Muscle layer of duodenum (tissue), 2 donors: ENCODE results near the gene H1-8.
A peak's percentile ranks its signal among the peaks of the same experiment; 100 is the strongest.

Source experiments
- H3K27ac ChIP-seq: one replicate; pipeline ENCODE4 v1.7.0; 2013; ENCODE audit warnings: mild to moderate bottlenecking, low read length
- H3K27me3 ChIP-seq: one replicate; pipeline ENCODE4 v1.7.0; 2013; ENCODE audit warnings: low read depth, mild to moderate bottlenecking, control low read depth, low read length
- H3K36me3 ChIP-seq, 2 donors: one replicate each; pipeline ENCODE4 v1.7.0; 2013; ENCODE audit warnings: low read length in 2 of 2, control low read depth in 1 of 2, mild to moderate bottlenecking in 1 of 2; ENCODE audit not compliant: insufficient read depth in 2 of 2, control insufficient read depth in 1 of 2
- H3K4me1 ChIP-seq, 2 donors: one replicate each; pipeline ENCODE4 v1.7.0; 2013; ENCODE audit warnings: low read length in 2 of 2, mild to moderate bottlenecking in 2 of 2, control low read depth in 1 of 2, moderate library complexity in 1 of 2; ENCODE audit not compliant: insufficient read depth in 2 of 2, control insufficient read depth in 1 of 2
- H3K4me3 ChIP-seq, 2 donors: one replicate each; pipeline ENCODE4 v1.7.0; 2013; ENCODE audit warnings: low read length in 2 of 2, low read depth in 1 of 2, mild to moderate bottlenecking in 1 of 2
- H3K9me3 ChIP-seq, 2 donors: one replicate each; pipeline ENCODE4 v1.7.0; 2013; ENCODE audit warnings: low read length in 2 of 2, control low read depth in 1 of 2, mild to moderate bottlenecking in 1 of 2; ENCODE audit not compliant: control insufficient read depth in 1 of 2
- donor health status: healthy.

Gene H1-8

DNA sequence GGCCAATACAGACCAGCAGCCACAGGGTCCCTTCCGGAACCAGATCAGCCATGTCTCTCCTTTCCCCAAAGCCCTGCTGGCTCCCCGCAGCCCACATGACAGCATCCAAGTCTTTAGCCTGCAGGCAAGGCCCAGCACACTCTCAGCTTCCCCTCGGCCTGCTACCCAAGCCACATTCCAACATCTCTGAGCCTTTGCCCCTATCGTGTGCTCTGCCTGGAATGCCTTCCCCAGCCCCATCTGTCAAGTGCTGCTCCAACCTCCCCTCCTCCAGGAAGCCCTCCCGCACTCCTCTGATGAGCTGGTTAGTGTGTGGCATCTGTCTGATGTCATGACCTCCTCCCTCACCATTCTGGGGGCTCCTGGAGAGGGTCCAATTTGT lies 55.0 kb downstream of the H1-8 start:
- peaks cover 32 to 86% of the 10 kb centered on the region in 2 donors for H3K4me1 ChIP-seq
- peak overlapping the region; percentile 16 for H3K27ac ChIP-seq
- H3K36me3 ChIP-seq: no peaks in the 10 kb centered on the region
- H3K27me3 ChIP-seq: no peaks in the 10 kb centered on the region
- H3K9me3 ChIP-seq: no peaks in the 10 kb centered on the region
- H3K4me3 ChIP-seq: peak overlapping the region in 1 of 2 donors; percentile 2

DNA sequence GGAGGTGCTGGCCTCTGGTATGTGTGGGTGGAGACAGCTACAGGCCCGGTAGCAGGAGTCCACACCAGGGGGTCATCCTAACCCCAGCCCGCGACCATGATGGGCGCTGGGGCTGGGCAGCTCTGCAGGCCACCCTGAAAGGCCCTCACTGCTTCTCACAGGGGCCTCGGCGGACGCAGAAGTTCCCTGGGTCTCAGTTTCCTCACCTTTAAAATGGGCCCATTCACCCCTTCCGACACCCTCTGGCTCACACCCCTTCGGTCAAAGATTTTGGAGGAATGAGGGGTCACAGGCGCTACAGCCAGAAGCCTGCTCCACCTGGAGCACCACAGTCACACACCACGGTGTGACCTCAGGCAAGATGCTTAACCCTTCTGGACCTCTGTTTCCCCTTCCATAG lies 55.5 kb downstream of the H1-8 start:
- no peaks in the 10 kb centered on the region for H3K9me3 ChIP-seq
- no peaks in the 10 kb centered on the region for H3K27me3 ChIP-seq
- H3K27ac ChIP-seq: peak overlapping the region; percentile 33
- H3K4me3 ChIP-seq: no peak overlapping the region
- peaks cover 29 to 81% of the 10 kb centered on the region in 2 donors for H3K4me1 ChIP-seq
- H3K36me3 ChIP-seq: no peaks in the 10 kb centered on the region

DNA sequence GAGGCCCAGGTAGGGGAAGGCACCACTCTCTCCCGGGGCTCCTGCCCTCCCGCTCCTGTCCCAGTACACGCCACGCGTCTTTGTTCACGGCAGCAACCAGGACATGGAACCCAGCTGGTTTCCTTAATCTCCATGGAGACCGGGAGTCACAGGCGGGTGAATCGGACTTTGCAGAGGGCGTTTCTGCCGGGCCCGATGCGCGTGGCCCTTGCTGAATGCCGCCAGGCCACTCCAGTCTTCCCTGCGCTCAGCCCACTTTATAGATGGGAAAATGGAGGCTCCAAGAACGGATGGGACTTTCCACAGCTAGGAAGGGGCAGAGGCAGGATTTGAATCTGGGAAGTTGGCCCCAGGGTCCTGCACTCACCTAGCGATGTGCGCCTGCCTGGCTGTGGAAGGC lies 56.1 kb downstream of the H1-8 start:
- no peaks in the 10 kb centered on the region for H3K9me3 ChIP-seq

DNA sequence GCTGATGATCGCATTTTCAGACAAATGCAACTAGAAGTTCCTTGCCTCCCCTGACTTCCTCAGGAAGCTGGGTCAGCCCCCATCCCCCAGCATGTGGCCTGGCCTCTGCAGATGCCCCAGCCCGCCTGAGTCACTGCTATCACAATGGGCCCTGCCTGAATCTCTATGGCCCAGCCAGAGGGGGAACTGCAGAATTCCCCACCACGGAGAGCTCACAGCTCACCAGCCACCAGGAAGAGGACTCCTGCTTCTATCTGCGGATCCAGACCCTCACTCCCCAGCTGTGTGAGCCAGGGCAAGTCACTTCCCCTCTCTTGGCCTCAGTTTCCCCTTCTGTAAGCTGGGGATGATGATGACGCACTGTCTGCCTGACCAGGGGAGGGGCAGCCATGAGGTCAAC lies 56.6 kb downstream of the H1-8 start:
- H3K4me3 ChIP-seq: no peak overlapping the region
- no peaks in the 10 kb centered on the region for H3K27me3 ChIP-seq
- H3K27ac ChIP-seq: no peak overlapping the region
- H3K9me3 ChIP-seq: no peaks in the 10 kb centered on the region
- H3K4me1 ChIP-seq: peaks cover 26 to 73% of the 10 kb centered on the region in 2 donors
- no peaks in the 10 kb centered on the region for H3K36me3 ChIP-seq

More for the DNA sequence above, 56.1 kb downstream of the H1-8 start:
- no peak overlapping the region for H3K4me3 ChIP-seq
- H3K36me3 ChIP-seq: no peaks in the 10 kb centered on the region
- peak overlapping the region; percentile 33 for H3K27ac ChIP-seq
- H3K4me1 ChIP-seq: peaks cover 23 to 77% of the 10 kb centered on the region in 2 donors
- no peaks in the 10 kb centered on the region for H3K27me3 ChIP-seq

DNA sequence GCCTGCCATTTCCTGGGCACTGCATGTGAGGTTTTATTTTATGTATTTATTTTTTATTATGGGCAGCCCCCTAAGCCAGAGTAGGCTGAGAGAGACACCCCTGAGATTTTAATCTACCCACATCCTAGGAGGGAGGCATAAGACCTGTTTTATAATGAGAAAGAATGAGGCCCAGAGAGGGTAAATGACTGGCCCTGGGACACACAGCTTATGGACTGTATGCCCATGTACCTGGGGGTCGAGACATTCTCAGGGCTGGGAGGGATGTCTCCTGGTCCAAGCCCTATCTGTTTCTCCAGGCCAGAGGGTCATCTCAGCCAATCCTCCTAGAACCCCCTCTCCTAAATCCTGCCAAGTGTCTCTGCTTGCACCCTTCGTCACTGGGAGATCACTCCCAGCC lies 57.4 kb downstream of the H1-8 start:
- Histone ChIP-seq H3K4me1 (peaks cover 21 to 67% of the 10 kb centered on the region in 2 donors), H3K9me3 (no peaks in the 10 kb centered on the region), H3K27ac (no peak overlapping the region), H3K4me3 (no peak overlapping the region), H3K36me3 (no peaks in the 10 kb centered on the region), H3K27me3 (no peaks in the 10 kb centered on the region)
